ENCODE data around the gene ANO7.

GRCh38 chr2:241207151-241207550 is 18.7 kb downstream of the ANO7 start:
- TF ChIP-seq RARB (CRISPR knock-in tag; IDR thresholded peaks at IDR 0.05) (no peak), CSDC2 (CRISPR knock-in tag; IDR thresholded peaks at IDR 0.05) (no peak), CREB5 (CRISPR knock-in tag; IDR thresholded peaks at IDR 0.05; ENCODE audit: low read depth) (no peak), ZNF70 (CRISPR knock-in tag; IDR thresholded peaks at IDR 0.05) (no peak), TCF4 (CRISPR knock-in tag; IDR thresholded peaks at IDR 0.05; ENCODE audit: borderline replicate concordance) (no peak), ZFP30 (CRISPR knock-in tag; IDR thresholded peaks at IDR 0.05) (no peak), CSRNP3 (CRISPR knock-in tag; IDR thresholded peaks at IDR 0.05) (no peak)
- TF ChIP-seq, protein P1, sequence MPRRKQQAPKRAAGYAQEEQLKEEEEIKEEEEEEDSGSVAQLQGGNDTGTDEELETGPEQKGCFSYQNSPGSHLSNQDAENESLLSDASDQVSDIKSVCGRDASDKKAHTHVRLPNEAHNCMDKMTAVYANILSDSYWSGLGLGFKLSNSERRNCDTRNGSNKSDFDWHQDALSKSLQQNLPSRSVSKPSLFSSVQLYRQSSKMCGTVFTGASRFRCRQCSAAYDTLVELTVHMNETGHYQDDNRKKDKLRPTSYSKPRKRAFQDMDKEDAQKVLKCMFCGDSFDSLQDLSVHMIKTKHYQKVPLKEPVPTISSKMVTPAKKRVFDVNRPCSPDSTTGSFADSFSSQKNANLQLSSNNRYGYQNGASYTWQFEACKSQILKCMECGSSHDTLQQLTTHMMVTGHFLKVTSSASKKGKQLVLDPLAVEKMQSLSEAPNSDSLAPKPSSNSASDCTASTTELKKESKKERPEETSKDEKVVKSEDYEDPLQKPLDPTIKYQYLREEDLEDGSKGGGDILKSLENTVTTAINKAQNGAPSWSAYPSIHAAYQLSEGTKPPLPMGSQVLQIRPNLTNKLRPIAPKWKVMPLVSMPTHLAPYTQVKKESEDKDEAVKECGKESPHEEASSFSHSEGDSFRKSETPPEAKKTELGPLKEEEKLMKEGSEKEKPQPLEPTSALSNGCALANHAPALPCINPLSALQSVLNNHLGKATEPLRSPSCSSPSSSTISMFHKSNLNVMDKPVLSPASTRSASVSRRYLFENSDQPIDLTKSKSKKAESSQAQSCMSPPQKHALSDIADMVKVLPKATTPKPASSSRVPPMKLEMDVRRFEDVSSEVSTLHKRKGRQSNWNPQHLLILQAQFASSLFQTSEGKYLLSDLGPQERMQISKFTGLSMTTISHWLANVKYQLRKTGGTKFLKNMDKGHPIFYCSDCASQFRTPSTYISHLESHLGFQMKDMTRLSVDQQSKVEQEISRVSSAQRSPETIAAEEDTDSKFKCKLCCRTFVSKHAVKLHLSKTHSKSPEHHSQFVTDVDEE (CRISPR knock-in tag; IDR thresholded peaks at IDR 0.05), result no peak
- TF ChIP-seq, protein P2, sequence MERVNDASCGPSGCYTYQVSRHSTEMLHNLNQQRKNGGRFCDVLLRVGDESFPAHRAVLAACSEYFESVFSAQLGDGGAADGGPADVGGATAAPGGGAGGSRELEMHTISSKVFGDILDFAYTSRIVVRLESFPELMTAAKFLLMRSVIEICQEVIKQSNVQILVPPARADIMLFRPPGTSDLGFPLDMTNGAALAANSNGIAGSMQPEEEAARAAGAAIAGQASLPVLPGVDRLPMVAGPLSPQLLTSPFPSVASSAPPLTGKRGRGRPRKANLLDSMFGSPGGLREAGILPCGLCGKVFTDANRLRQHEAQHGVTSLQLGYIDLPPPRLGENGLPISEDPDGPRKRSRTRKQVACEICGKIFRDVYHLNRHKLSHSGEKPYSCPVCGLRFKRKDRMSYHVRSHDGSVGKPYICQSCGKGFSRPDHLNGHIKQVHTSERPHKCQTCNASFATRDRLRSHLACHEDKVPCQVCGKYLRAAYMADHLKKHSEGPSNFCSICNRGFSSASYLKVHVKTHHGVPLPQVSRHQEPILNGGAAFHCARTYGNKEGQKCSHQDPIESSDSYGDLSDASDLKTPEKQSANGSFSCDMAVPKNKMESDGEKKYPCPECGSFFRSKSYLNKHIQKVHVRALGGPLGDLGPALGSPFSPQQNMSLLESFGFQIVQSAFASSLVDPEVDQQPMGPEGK (CRISPR knock-in tag; IDR thresholded peaks at IDR 0.05; ENCODE audit: borderline replicate concordance), result no peak

Measured in SK-N-SH treated with all-trans-retinoic acid at 6 μM for 48 hours (cell line).